Middle frontal gyrus (tissue), 1 donor: Measurements from ENCODE around the gene GCNT2.
"Not testable (repeated sequence)": the region's sequence is repeated elsewhere in the genome, so short reads cannot be mapped to it uniquely, and the experiment has no call there.

Experiments used
- DNase-seq: peaks from one replicate; pipeline ENCODE4 v3.0.0-alpha.2; 2015; ENCODE audit warnings: low spot score; ENCODE audit errors: extremely low spot score

GCNT2 gene

DNA sequence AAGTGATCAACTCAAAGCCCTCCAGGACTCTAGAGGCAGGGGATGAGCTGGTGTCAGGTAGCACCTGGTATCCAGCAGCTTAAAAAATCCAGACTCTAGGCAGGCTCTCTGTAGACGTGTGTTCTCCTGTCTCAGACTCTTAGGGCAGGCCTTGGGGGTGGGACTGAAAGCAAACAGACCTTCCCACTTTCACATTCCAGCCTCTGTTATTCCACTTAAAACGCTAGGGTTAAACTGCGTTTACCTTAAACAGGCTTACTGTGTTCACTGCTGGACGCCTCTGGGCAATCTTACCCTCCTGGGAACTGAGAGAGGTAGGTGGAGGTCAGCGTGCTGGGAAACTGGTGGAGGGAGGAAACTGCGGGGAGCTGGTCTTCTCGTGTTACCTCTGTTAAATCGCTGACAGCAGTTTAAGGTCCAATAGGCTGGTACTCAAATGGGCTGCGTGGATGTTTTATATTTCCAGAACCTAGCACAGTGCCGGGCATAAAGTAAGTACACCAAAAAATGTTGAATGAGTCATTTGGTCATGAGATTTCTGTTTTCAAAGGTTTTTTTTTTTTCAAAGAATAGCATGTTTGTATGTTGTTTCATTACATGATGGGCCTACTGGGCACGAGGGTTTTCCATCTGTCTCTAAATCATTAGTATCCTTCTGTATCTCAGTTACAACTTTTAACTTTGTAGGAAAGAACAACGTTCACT lies at the start of gene GCNT2:
GCNT2 (plus strand) TSS at position 248 of the 705 bp plus-strand sequence. CDS start 7,561 bp downstream, outside the sequence.
- no peak for DNase-seq

DNA sequence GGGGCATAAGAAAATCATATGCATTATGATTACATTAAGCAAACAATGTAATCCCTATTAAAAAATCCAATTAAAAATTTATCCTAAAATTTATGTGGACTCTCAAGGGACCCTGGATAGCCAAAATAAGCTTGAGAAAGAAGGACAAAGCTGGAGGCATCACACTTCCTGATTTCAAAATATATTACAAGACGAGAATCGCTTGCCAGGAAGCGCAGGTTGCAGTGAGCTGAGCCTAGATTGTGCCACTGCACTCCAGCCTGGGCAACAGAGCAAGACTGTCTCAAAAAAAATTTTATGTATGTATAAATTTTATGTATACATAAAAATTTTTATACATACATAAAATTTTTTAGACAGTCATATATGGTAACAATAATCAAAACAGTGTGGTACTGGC lies 48.5 kb upstream of the GCNT2 start:
- no peak for DNase-seq

DNA sequence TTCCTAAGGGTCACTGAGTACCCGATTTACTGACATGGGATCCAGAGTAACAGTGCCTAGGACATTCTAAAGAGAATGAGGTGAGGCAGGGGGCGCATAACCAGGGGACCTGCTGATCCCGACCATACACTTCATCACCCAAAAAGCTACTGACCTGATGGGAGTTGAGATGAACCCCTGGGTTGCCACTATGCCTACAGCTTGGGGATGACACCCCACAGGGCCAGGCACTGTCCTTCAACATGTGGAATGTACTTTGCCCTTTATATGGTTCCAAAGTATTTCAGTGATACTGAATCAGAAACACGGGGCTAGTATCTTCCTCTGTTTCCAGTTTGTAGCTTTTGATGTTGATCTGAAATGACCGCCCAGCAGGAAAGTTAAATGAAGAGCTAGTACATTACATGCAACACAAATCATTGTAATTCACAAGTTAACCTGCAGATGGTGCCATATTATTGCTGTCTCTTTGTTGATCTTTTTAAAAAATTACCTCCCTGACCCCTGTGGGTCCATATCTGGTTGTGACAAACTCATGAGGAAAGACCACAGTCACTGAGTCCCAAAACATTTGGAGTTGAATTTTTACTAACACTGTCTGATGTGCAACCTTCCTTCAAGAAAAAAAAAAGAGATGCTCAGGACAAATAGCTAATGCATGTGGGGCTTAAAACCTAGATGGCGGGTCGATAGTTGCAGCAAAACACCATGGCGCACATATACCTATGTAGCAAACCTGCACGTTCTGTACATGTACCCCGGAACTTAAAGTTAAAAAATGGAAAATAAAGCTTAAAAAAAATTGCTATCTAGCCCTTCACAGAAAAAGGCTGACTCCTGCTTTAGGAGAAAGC lies 42.7 kb upstream of the GCNT2 start:
- no peak for DNase-seq

DNA sequence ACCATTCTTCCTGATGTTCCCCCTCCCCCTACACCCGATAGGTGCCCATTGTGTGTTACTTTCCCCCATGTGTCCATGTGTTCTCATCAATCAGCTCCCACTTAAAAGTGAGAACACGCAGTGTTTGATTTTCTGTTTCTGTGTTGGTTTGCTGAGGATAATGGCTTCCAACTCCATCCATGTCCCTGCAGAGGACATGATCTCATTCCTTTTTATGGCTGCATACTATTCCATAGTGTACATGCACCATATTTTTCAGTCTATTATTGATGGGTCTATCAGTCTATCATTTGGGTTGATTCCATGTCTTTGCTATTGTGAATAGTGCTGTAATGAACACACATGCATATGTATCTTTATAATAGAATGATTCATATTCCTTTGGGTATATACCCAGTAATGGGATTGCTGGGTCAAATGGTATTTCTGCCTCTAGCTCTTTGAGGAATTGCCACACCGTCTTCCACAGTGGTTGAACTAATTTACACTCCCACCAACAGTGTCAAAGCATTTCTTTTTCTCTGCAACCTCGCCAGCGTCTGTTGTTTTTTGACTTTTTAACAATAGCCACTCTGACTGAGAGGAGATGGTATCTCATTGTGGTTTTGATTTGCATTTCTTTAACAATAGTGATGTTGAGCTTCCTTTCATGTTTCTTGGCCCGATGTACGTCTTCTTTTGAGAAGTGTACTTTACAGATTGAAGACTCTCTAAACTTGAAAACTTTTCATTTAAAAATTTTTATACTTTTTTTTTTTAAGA lies 41.0 kb upstream of the GCNT2 start:
- DNase-seq = no peak

DNA sequence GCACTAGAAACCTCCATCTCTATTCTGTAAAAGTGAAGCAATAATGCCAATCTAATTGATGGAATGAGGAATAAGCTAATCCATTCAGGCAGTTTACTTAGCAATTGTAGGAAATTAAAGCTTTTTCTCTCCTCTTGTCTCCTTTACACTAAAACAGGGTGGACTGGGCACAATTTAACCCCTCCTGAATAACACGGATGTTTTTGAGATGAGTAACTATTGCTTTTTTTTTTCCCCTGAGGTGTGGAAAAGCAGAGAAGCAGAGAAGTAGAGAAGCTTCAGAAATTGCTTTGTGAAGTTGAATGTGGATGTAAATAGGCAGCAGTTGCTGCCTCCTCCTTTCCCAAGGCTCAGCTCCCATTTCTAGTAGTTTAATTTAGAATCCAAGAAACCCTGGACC lies 40.0 kb upstream of the GCNT2 start:
- DNase-seq = no peak

DNA sequence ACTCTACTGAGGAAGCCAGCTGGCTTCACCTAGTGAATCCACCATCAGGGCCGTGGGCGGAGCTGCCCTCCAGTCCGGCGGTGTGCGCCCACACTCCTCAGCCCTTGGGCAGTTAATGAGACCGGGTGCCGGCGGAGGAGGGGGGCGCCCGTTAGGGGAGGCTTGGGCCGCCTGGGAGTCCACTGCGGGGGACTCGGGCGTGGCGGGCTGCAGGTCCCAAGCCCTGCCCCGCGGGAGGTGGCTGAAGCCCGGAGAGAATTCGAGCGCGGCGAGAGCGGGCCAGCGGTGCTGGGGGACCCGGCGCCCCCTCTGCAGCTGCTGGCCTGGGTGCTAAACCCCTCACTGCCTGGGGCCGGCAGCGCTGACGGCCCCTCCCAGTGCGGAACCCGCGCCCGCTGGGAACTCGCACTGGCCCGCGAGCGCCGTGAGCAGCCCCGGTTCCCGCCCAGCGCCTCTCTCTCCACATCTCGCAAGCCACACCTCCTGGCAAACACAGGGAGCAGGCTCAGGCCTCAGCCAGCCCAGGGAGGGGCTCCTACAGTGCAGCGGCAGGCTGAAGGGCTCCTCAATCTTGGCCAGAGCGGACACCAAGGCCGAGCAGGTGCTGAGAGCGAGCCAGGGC lies 38.4 kb upstream of the GCNT2 start:
- DNase-seq = no peak

DNA sequence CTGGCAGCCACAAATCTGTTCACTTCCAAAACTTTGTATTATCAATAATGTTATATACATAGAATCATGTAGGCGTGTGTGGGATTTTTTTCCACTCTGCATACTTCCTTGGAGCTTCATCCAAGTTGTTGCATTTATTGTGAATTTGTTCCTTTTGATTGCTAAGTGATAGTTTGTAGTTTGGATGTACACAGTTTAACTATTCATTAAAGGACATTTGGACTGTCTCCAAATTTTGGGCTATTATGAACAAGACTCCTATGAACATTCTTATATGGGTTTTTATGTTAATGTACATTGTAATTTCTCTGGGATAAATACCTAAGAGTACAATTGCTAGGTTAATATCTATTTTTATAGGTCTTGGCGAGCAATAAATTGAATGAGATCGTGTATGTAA lies 36.2 kb upstream of the GCNT2 start:
- no peak for DNase-seq

DNA sequence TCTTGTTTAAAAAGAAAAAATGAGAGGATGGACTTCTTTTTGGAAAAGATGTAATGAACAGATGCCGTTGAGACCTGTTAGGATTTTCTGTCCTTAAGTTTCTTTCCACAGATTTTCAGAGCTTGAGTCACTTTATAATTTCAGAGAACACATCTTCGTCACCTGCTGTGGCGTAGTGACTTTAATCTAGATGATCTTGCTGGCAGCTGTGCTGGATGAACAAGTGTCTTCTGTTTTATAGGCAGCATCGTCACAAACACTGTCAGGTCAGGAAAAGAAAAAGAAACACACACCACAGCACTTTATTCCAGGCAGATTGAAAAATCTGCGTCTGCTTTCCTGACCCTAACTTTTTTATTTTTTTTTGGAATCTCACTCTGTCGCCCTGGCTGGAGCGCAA lies 35.7 kb upstream of the GCNT2 start:
- DNase-seq = no peak

DNA sequence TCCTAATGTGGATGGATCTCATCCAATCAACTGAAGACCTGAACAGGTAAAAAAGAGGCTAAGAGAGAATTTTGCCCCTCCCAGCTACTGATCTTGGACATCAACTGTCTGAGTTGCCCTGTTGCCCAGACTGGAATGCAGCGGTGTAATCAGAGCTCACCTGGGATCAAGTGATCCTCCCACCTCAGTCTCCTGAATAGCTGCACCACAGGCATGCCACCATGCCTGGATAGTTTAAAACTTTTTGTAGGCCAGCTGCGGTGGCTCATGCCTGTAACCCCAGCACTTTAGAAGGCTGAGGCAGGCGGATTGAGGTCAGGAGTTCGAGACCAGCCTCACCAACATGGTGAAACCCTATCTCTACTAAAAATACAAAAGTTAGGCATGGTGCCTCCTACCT lies 34.9 kb upstream of the GCNT2 start:
- DNase-seq = no peak

DNA sequence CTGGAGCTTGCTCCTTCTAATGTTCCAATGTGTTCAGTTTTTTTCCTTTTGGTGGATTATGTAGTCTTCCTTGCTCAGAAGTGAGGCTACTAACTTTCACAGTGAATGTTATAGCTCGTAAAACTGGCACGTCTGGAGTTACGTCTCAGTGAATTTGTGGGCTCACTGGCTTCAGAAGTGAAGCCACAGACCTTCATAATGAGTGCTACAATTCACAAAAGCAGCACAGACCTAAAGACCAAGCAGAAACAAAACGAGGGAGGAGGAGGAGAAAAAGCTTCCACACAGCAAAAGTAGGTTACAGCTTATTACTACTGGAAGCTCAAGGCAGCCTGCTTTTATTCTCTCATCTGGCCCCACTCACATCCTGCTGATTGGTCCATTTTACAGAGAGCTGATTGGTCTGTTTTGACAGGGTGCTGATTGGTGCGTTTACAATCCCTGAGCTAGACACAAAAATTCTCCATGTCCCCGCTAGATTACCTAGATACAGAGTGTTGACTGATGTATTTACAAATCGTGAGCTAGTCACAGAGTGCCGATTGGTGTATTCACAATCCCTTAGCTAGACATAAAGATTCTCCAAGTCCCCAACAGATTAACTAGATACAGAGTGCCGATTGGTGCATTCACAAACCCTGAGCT lies 34.1 kb upstream of the GCNT2 start:
- not testable (repeated sequence) for DNase-seq

DNA sequence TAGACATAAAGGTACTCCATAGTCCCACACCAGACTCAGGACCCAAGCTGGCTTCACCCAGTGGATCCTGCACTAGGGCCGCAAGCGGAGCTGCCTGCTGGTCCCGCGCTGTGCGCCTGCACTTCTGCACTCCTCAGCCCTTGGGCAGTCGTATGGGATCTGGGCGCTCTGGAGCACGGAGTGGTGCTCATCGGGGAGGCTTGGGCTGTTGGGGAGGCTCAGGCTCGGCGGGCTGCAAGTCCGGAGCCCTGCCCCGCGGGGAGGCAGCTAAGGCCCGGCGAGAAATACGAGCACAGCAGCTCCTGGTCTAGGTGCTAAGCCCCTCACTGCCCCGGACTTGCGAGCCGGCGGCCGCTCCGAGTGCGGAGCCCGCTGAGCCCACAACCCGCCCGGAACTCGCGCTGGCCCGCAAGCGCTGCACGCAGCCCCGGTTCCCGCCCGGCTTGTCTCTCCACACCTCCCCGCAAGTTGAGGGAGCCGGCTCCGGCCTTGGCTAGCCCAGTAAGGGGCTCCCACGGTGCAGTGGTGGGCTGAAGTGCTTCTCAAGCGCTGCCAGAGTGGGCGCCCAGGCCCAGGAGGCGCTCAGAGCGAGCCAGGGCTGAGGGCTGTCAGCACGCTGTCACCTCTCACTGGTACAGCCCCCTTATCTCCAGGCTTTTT lies 33.4 kb upstream of the GCNT2 start:
- no peak for DNase-seq

DNA sequence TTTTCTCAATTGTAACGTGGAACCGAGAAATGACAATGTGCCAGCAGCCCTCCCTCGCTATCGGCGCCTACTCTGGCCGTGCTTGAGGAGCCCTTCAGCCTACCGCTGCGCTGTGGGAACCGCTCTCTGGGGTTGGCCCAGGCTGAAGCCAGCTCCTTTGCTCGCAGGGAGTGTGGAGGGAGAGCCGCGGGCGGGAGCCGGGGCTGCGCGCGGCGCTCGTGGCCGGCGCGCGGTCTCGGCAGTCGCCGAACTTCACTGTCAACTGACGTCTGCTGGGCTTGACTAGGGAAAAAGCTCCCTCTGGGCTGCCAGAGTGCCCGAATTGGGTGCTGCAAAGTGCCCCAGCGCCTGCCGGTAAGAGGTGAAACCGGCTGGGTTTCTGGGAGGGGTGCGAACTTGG lies 29.7 kb upstream of the GCNT2 start:
- DNase-seq = no peak

DNA sequence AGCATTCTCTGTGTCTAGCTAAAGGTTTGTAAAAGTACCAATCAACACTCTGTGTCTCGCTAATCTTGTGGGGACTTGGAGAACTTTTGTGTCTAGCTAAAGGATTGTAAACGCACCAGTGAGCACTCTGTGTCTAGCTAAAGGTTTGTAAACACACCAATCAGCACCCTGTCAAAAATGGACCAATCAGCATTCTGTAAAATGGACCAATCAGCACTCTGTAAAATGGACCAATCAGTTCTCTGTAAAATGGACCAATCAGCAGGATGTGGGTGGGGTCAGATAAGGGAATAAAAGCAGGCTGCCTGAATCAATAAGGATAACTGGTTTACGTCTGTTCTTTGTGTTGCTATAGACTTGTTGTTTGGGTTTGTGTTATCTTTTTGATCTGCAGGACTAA lies 29.2 kb upstream of the GCNT2 start:
- not testable (repeated sequence) for DNase-seq

DNA sequence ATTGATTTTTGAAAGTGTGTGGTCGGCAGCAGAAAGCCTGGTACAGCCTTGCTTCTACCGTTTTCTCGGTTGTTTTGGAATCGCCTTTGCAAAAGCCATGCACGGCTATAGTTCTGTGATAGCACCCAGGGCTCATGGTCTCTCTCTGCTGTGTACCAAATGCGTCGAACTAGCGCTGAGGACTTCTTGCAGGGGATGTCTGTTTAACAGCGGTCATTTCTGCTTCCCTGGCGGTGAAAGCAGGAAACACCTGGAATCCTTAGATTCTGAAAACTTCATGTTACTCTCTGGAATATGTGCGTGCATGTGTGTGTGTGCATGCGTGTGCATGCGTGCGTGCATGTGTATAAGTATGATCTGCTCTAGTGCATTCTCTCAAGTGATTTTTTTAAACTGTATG lies 26.1 kb upstream of the GCNT2 start:
- DNase-seq = no peak

DNA sequence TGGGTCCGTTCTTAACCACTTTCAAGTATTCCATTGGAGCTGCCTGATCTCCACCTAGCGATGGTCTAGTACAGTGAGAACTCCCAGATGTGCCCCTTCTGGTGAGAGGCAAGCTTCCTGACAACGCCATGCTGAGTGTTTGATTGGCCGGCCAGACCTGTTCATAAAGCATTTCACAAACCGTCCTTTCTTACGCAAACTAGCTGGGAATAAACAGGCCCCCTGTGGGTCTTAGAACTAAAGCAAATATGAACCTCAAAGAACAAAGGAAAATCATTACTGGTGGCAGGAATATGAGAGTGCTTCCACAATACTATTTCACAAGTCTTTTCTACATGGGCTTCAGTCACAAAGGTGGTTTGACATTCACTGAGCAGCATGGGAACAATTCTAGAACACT lies 15.6 kb upstream of the GCNT2 start:
- no peak for DNase-seq

DNA sequence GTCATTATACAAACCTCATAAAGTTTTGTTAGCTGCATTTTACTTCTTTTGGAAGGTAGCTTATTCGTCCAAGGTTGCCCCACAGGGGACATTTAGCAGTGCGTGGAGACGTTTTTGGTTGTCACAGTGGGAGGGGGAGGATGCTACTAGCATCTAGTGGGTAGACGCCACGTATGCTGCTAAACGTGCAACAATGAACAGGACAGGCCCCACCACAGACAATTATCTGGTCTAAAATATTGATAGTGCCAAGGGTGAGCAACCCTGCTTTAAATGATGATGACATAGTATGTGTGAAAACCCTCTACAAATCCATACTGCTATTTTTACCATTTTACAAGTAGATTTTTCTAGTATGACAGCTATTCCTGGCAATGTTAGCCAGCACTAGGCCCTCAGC lies 13.9 kb upstream of the GCNT2 start:
- no peak for DNase-seq

DNA sequence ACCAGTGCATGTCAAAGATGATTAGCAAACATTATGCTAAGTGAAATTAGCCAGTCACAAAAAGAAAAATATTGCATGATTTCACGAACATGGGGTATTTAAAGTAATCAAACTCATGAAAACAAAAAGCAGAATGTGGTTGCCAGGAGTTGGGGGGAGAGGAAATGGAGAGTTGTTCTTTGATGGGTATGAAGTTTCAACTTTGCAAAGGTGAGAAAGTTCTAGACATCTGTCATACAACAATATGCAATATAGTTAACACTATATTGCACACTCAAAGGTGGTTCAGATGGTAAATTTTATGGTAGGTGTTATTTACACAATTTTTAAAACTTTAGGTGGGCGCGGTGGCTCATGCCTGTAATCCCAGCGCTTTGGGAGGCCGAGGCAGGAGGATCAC lies 13.4 kb upstream of the GCNT2 start:
- DNase-seq = no peak

DNA sequence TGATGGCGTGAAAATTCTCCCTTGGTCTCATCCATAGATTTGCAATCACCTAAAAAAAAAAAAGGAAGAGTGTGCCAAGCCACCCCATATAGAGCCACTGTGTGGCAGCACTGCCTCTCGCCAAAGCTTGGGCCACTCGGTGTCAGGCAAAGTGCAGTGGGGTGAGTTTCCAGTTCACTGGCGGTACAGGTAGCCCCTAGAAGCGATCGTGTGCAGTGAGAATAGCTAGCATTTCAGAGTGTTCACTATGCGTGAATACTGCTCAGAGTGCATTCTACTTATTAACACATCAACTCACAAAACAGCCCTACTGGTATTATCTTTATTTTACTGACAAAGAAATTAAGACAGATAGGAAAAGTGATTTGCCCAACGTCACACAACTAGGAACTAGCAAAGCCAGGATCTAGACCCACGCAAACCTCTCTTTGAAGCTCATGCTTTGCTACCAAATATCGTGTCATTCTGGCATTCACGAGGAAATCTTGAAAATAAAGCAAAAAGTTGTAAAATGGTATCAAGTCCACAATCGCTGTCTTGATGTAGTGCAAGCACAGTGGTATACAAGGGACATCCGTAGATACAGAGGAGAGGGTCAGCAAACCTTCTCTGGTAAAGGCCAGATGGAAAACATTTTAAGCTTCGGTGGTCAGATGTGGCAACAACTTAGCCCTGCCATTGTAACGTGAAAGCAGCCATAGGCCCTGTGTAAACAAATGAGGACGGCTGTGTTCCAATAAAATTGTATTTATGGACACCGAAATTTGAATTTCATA lies 10.4 kb upstream of the GCNT2 start:
- DNase-seq = no peak

DNA sequence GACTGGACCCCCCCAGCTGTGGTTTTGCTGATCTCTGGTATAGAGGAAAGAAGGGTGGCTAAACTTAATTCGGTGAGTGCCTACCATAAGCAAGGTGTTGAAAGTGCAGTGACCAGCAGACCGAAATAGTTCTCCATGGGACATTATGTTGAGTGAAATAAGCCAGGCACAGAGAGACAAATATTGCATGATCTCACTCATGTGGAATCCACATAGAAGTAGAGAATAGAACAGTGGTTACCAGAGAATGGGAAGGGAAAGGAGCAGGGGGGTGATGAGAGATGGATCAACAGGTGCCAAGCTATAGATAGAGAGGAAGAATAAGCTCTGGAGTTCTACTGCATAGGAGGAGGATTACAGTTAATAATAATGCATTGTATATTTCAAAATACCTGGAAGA lies 9.7 kb upstream of the GCNT2 start:
- no peak for DNase-seq

DNA sequence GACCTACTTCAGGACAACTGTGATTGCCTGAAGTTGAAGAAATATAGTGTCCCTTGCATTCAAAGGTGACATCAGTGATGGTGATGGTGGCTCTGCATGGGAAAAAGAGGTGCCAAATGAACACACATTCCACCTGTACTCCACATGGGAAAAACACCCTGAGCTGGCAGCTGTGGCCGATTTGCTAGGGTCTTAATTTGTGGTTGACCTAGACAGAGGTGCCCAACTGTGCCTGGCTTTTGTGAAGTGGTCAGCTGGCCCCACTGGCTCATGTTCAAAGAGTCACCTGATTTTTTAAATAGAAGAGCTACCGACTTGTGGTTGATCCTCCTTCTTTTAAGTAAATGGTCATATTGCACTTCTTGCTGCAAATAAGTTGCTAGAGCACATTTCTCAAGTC lies 7.6 kb upstream of the GCNT2 start:
- DNase-seq = no peak
